GM12878 (cell line): ENCODE data around the gene MUC21. TPM values are rescaled to one million over a fixed set of nuclear protein-coding genes. Genes with fewer than 3 reads are reported as not detected.

ENCODE experiments used
- BCL11A ChIP-seq: IDR thresholded peaks from 2 replicates; pipeline ENCODE4 v1.6.1; 2011; ENCODE audit warnings: low read depth, low read length
- BHLHE40 ChIP-seq, 2 experiments: fragments of 450-650 bp in 1 of 2; IDR thresholded peaks; 2 replicates each; pipeline ENCODE4 v1.6.1; 2011 to 2017; ENCODE audit warnings: low read depth in 2 of 2, borderline replicate concordance in 1 of 2, improper control_type of control experiment in 1 of 2, low read length in 1 of 2, mild to moderate bottlenecking in 1 of 2
- CHD2 ChIP-seq: IDR thresholded peaks from 2 replicates; pipeline ENCODE4 v1.6.1; 2011; ENCODE audit warnings: low read depth, low read length, improper control_type of control experiment, borderline replicate concordance
- EGR1 ChIP-seq, 2 experiments: IDR thresholded peaks; 1 replicate in 1 of 2; 2 replicates in 1 of 2; pipeline ENCODE4 v1.6.1; 2011 to 2012; ENCODE audit warnings: low read depth in 2 of 2, low read length in 2 of 2, borderline replicate concordance in 1 of 2, mild to moderate bottlenecking in 1 of 2, moderate library complexity in 1 of 2
- GABPA ChIP-seq: IDR thresholded peaks from 2 replicates; pipeline ENCODE4 v1.6.1; 2014; ENCODE audit warnings: antibody characterized with exemption, low read depth, mild to moderate bottlenecking, inconsistent platforms
- KLF5 ChIP-seq: fragments of 450-650 bp; IDR thresholded peaks from 2 replicates; pipeline ENCODE4 v1.6.1; 2014; ENCODE audit warnings: mild to moderate bottlenecking; ENCODE audit not compliant: partially characterized antibody
- LARP7 ChIP-seq: fragments of 450-650 bp; IDR thresholded peaks from 2 replicates; pipeline ENCODE4 v1.6.1; 2017; ENCODE audit warnings: mild to moderate bottlenecking
- NFIC ChIP-seq: IDR thresholded peaks from 2 replicates; pipeline ENCODE4 v1.6.1; 2012; ENCODE audit warnings: low read depth, mild to moderate bottlenecking, inconsistent platforms, low read length, moderate library complexity
- PAX8 ChIP-seq: fragments of 450-650 bp; IDR thresholded peaks from 2 replicates; pipeline ENCODE4 v1.6.1; 2017; ENCODE audit warnings: mild to moderate bottlenecking, moderate library complexity
- PKNOX1 ChIP-seq: fragments of 450-650 bp; IDR thresholded peaks from 2 replicates; pipeline ENCODE4 v1.6.1; 2016; ENCODE audit warnings: mild to moderate bottlenecking
- POU2F2 ChIP-seq: IDR thresholded peaks from 3 replicates; pipeline ENCODE4 v1.6.1; 2011; ENCODE audit warnings: low read depth, mild to moderate bottlenecking, low read length, borderline replicate concordance
- RELB ChIP-seq: fragments of 450-650 bp; IDR thresholded peaks from 2 replicates; pipeline ENCODE4 v1.6.1; 2017; ENCODE audit warnings: low read depth, mild to moderate bottlenecking, moderate library complexity
- SIX5 ChIP-seq: IDR thresholded peaks from 2 replicates; pipeline ENCODE4 v1.6.1; 2011; ENCODE audit warnings: mild to moderate bottlenecking, low read depth, low read length, moderate library complexity; ENCODE audit not compliant: severe bottlenecking
- SKIL ChIP-seq: fragments of 450-650 bp; IDR thresholded peaks from 2 replicates; pipeline ENCODE4 v1.6.1; 2017; ENCODE audit warnings: mild to moderate bottlenecking, low read depth, inconsistent platforms; ENCODE audit not compliant: poor library complexity, severe bottlenecking
- SREBF2 ChIP-seq: IDR thresholded peaks from 2 replicates; pipeline ENCODE4 v1.6.1; 2012; ENCODE audit warnings: mild to moderate bottlenecking, low read length
- TARDBP ChIP-seq: IDR thresholded peaks from 2 replicates; pipeline ENCODE4 v1.6.1; 2016; ENCODE audit warnings: borderline replicate concordance
- TCF12 ChIP-seq: IDR thresholded peaks from 2 replicates; pipeline ENCODE4 v1.6.1; 2011; ENCODE audit warnings: low read depth, mild to moderate bottlenecking, low read length
- ZBTB11 ChIP-seq: fragments of 450-650 bp; formaldehyde crosslinking; IDR thresholded peaks from 2 replicates; pipeline ENCODE4 v1.5.0; 2022; ENCODE audit warnings: mild to moderate bottlenecking, missing genetic modification characterization
- ZBTB33 ChIP-seq: fragments of 450-650 bp; IDR thresholded peaks from 2 replicates; pipeline ENCODE4 v1.6.1; 2017; ENCODE audit warnings: mild to moderate bottlenecking
- ZNF217 ChIP-seq: fragments of 450-650 bp; IDR thresholded peaks from 2 replicates; pipeline ENCODE4 v1.6.1; 2017; ENCODE audit warnings: antibody characterized with exemption, mild to moderate bottlenecking
- polyA plus RNA-seq, 11 experiments: library from polyadenylated mRNA; depleted of rRNA in 4 of 11; unstranded in 6 of 11; stranded (reverse) in 5 of 11; fragments of >200 nt; fragmentation: Nextera tagmentation in 4 of 11; fragmentation: Illumina TruSeq in 1 of 11; extraction: Ambion mirVana in 4 of 11; extraction: Trizol in 1 of 11; gene quantifications; 1 replicate in 1 of 11; 2 replicates in 10 of 11; pipeline versions ENCODE4 v1.2.1 to v1.2.3, GENCODE V29; 2011 to 2016; ENCODE audit warnings: inconsistent platforms in 2 of 11, missing spikeins in 2 of 11, low read depth in 1 of 11
- total RNA-seq, 4 experiments: library from RNA; depleted of rRNA in 3 of 4; stranded (reverse); fragments of >200 nt in 3 of 4; fragmentation: Illumina TruSeq in 1 of 4; extraction: Trizol in 1 of 4; gene quantifications; 2 replicates each; pipeline versions ENCODE4 v1.2.1 to v1.2.3, GENCODE V29; 2013 to 2021

MUC21 gene
- total and polyA plus RNA-seq, 10 of the 15 experiments (the other 5 are each of a cell fraction or from before 2014, with no cell fraction given): 0.02 TPM; not detected in 9

DNA sequence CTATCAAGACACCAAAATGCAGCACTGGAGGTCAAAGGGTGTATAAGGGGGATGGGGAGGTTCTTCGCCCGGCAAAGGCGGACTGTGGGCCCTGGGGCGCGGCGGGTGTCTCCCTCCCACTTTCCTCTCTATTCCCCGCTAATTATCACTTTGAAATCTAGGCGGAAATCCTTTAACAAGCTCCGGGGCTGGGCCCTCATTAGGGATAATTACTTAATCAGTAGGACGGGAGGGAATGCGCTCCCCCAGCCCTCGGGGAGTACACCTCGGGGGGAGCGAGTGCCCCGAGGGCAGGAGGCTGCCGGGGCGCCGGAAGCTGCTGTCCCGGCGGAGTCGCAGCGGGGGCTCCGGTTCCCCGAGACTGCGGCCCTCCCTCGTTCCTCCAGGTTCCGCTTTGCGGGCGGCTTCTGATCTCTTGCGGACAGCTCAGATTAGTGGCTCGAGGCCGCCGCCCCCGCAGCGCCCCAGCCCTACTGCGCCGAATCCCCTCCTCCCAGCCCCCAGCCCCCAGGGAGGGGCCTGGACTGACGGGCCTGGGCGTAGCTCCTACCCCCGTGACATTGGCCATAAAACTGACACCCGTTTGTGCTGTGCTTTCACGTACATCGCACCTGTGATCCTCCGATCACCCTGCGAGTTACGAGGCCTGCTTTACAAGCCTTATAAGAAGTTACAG, 28.0 kb upstream of the MUC21 start (continued):
- TF ChIP-seq RELB (0 out of 2 replicates have a peak, but pooled peaks have one; percentile 47), EGR1 (IDR thresholded peaks at IDR 0.05; ENCODE audit: borderline replicate concordance in 1 of 2, low read depth in 2 of 2, low read length in 2 of 2) (peak in 1 of 2 experiments; percentile 95; a peak in 2 of 3 replicates), ZBTB11 (CRISPR knock-in tag) (peak; percentile 85), SIX5 (peak; percentile 37), ZBTB33 (no peak), CHD2 (no peak), BCL11A (no peak), LARP7 (no peak; the same call in 1 of the 2 replicates), KLF5 (no peak), SKIL (no peak), BHLHE40 (IDR thresholded peaks at IDR 0.05; ENCODE audit: borderline replicate concordance in 1 of 2, low read depth in 2 of 2, low read length in 1 of 2) (peak in 1 of 2 experiments; percentile 33; a peak in 1 of 4 replicates), POU2F2 (0 out of 3 replicates have a peak, but pooled peaks have one; percentile 12), PAX8 (no peak), SREBF2 (no peak), PKNOX1 (peak; percentile 67), ZNF217 (no peak), TARDBP (no peak), NFIC (no peak), TCF12 (peak; percentile 59), GABPA (peak; percentile 90)
